ENCODE data around the gene PTCH2. TPM values are rescaled to one million over a fixed set of nuclear protein-coding genes. Genes with fewer than 3 reads are reported as not detected.

Gene PTCH2
- under 1 TPM; 0.58 to 0.59 TPM for total RNA-seq
- long read RNA-seq, result 0 reads

- intact Hi-C loops (cut with DNase I), result no loop called here
- ATAC-seq (peak; percentile 93 to 94), DNase-seq (peak; percentile 77)
Measured at GRCh38 chr1:44842862-44843655, at the start of gene PTCH2. PTCH2 (minus strand) TSS chr1:44843253; CDS start chr1:44842932, 321 bp downstream.

GRCh38 chr1:44890007-44890406 is 47.0 kb upstream of the PTCH2 start:
- intact Hi-C loops (cut with DNase I), result no loop called here
- DNase-seq (no peak), ATAC-seq (no peak)

- DNase-seq (no peak), ATAC-seq (no peak)
- intact Hi-C loops (cut with DNase I), result no loop called here
Measured at GRCh38 chr1:44885406-44885805, 42.4 kb upstream of the PTCH2 start.

GRCh38 chr1:44884746-44885145 is 41.7 kb upstream of the PTCH2 start:
- peak in 1 of 2 donors; percentile 49 for ATAC-seq
- intact Hi-C loops (cut with DNase I), result no loop called here
- peak; percentile 28 for DNase-seq

GRCh38 chr1:44881011-44881632 is 38.1 kb upstream of the PTCH2 start:
- intact Hi-C loops (cut with DNase I), result no loop called here

GRCh38 chr1:44874155-44874554 is 31.1 kb upstream of the PTCH2 start:
- DNase-seq, result no peak
- intact Hi-C loops (cut with DNase I), result no loop called here
- no peak for ATAC-seq

More at GRCh38 chr1:44881011-44881632, 38.1 kb upstream of the PTCH2 start:
- no peak for DNase-seq
- peak; percentile 30 to 44 for ATAC-seq

- ATAC-seq, result no peak
- no peak for DNase-seq
- intact Hi-C loops (cut with DNase I), result no loop called here
Measured at GRCh38 chr1:44870096-44870495, 27.0 kb upstream of the PTCH2 start.

GRCh38 chr1:44867801-44868200 is 24.7 kb upstream of the PTCH2 start:
- ATAC-seq (no peak), DNase-seq (no peak)
- intact Hi-C loops (cut with DNase I), result no loop called here

GRCh38 chr1:44862829-44863401 is 19.9 kb upstream of the PTCH2 start:
- intact Hi-C loops (cut with DNase I), result no loop called here
- DNase-seq, result no peak
- ATAC-seq, result peak; percentile 30 to 78

- no peak for DNase-seq
- ATAC-seq, result peak in 1 of 2 donors; percentile 34
- intact Hi-C loops (cut with DNase I), result no loop called here
Measured at GRCh38 chr1:44860891-44861425, 17.9 kb upstream of the PTCH2 start.

GRCh38 chr1:44860331-44860730 is 17.3 kb upstream of the PTCH2 start:
- ATAC-seq, result no peak
- DNase-seq, result no peak
- intact Hi-C loops (cut with DNase I), result no loop called here

- ATAC-seq (no peak), DNase-seq (no peak)
- intact Hi-C loops (cut with DNase I), result no loop called here
Measured at GRCh38 chr1:44857446-44857845, 14.4 kb upstream of the PTCH2 start.

- intact Hi-C loops (cut with DNase I), result no loop called here
- ATAC-seq (no peak), DNase-seq (no peak)
Measured at GRCh38 chr1:44855742-44856141, 12.7 kb upstream of the PTCH2 start.

GRCh38 chr1:44854970-44855369 is 11.9 kb upstream of the PTCH2 start:
- no peak for DNase-seq
- intact Hi-C loops (cut with DNase I), result no loop called here
- ATAC-seq, result no peak

- DNase-seq (no peak), ATAC-seq (no peak)
- intact Hi-C loops (cut with DNase I), result no loop called here
Measured at GRCh38 chr1:44853201-44853600, 10.1 kb upstream of the PTCH2 start.

- intact Hi-C loops (cut with DNase I), result no loop called here
- no peak for DNase-seq
Measured at GRCh38 chr1:44851308-44851707, 8.3 kb upstream of the PTCH2 start.

GRCh38 chr1:44849575-44850132 is 6.6 kb upstream of the PTCH2 start:
- DNase-seq, result no peak
- intact Hi-C loops (cut with DNase I), result no loop called here
- ATAC-seq, result no peak

More at GRCh38 chr1:44851308-44851707, 8.3 kb upstream of the PTCH2 start:
- no peak for ATAC-seq

GRCh38 chr1:44848456-44849181 is 5.6 kb upstream of the PTCH2 start:
- no peak for DNase-seq
- intact Hi-C loops (cut with DNase I), result no loop called here
- ATAC-seq, result peak in 1 of 2 donors; percentile 12

- intact Hi-C loops (cut with DNase I), result no loop called here
- DNase-seq, result no peak
- no peak for ATAC-seq
Measured at GRCh38 chr1:44847845-44848244, 4.8 kb upstream of the PTCH2 start.
